ENCODE results near the gene NKAIN2.

Gene NKAIN2

GRCh38 chr6:123803504-123804013, at the start of gene NKAIN2:
NKAIN2 (plus strand) TSS chr6:123803865.
- TF ChIP-seq, protein P1, sequence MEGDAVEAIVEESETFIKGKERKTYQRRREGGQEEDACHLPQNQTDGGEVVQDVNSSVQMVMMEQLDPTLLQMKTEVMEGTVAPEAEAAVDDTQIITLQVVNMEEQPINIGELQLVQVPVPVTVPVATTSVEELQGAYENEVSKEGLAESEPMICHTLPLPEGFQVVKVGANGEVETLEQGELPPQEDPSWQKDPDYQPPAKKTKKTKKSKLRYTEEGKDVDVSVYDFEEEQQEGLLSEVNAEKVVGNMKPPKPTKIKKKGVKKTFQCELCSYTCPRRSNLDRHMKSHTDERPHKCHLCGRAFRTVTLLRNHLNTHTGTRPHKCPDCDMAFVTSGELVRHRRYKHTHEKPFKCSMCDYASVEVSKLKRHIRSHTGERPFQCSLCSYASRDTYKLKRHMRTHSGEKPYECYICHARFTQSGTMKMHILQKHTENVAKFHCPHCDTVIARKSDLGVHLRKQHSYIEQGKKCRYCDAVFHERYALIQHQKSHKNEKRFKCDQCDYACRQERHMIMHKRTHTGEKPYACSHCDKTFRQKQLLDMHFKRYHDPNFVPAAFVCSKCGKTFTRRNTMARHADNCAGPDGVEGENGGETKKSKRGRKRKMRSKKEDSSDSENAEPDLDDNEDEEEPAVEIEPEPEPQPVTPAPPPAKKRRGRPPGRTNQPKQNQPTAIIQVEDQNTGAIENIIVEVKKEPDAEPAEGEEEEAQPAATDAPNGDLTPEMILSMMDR (IDR thresholded peaks at IDR 0.05; ENCODE audit: insufficient read depth, low read depth, low read length, missing control alignments) = no peak
- DNase-seq (ENCODE audit: low read depth) = no peak
- peak within 1 kb of the TSS; percentile 34 for H3K4me3 ChIP-seq (ENCODE audit: low read depth, low read length)

- DNase-seq (ENCODE audit: low read depth) = no peak
- no peak overlapping the region for H3K4me3 ChIP-seq (ENCODE audit: low read depth, low read length)
- TF ChIP-seq, protein P1 (IDR thresholded peaks at IDR 0.05; ENCODE audit: insufficient read depth, low read depth, low read length, missing control alignments) = no peak
These were observed 44.2 kb upstream of the NKAIN2 start for GRCh38 chr6:123759472-123759871.

DNA sequence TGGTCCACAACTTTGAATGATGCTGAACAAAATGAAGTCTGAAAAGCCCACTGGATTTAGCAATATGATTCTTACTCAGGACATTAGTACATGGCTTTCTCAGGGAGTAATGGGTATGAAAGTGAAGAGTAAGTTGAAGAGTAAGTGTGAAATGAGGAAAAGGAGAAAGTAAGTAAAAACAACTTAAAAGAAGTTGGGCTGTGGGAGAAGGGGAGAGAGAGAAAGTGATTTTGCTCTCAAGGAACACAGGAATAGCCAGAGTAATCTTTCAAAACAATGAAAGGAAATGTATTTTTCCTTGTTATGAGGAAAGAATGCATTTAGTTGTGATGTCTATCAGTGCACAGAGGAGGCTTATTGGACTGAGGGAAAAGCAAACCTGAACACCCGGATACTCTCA, 39.8 kb upstream of the NKAIN2 start:
- TF ChIP-seq, protein P1 (IDR thresholded peaks at IDR 0.05; ENCODE audit: insufficient read depth, low read depth, low read length, missing control alignments) = no peak
- no peak overlapping the region for H3K4me3 ChIP-seq (ENCODE audit: low read depth, low read length)
- no peak for DNase-seq (ENCODE audit: low read depth)

DNA sequence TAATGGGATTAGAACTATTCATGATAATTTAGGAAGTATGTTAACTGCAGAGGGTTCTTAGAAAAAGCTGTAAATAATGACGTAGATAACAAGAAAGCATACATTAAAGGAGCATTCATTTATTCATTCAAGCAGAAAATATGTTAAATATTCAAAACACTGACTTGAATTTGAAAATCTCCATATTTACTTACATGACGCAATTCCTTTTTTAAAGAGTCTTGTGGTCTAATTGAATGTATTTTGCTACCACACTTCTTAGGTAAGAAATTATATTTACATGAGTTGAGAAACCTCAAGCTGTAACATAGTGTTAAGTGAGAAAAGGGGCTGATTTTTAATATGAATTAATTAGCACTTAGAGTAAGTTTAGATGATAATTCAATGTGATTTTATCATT, 38.9 kb upstream of the NKAIN2 start:
- H3K4me3 ChIP-seq (ENCODE audit: low read depth, low read length) = no peak overlapping the region
- DNase-seq (ENCODE audit: low read depth) = no peak
- TF ChIP-seq, protein P1 (IDR thresholded peaks at IDR 0.05; ENCODE audit: insufficient read depth, low read depth, low read length, missing control alignments) = no peak

GRCh38 chr6:123768921-123769320, 34.7 kb upstream of the NKAIN2 start:
- no peak overlapping the region for H3K4me3 ChIP-seq (ENCODE audit: low read depth, low read length)
- TF ChIP-seq, protein P1 (IDR thresholded peaks at IDR 0.05; ENCODE audit: insufficient read depth, low read depth, low read length, missing control alignments) = no peak
- no peak for DNase-seq (ENCODE audit: low read depth)

GRCh38 chr6:123769431-123769830, 34.2 kb upstream of the NKAIN2 start:
- no peak overlapping the region for H3K4me3 ChIP-seq (ENCODE audit: low read depth, low read length)
- DNase-seq (ENCODE audit: low read depth) = no peak
- TF ChIP-seq, protein P1 (IDR thresholded peaks at IDR 0.05; ENCODE audit: insufficient read depth, low read depth, low read length, missing control alignments) = no peak

DNA sequence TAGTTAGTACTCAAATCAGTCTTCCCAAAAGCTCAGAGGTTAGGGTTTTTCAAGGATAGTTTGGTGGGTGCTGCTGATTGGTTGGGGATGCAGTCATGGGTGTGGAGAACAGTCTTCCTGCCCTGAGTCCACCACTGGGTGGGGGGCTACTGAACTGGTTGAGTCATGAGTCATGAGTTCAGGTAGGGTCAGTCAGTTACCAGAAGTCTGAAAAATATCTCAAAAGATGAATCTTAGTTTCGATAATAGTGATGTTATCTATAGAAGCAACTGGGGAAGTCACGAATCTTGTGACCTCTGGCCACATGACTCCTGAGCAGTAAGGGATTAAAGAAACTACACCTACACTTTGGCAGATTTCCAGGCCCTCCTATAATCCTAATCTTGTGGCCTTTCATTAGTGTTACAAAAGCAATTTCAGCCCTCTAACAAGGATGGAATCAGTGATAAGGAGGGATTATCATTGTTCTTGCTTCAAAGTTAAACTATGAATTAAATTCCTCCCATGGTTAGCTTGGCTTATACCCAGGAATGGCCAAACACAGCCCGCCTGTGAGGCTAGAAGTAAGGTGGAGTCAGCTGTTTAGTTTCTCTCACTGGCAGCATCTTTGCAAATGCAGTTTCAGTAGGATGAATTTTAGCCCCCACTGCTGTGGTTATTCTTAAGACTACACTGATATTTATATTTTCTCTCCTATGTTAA, 33.3 kb upstream of the NKAIN2 start:
- DNase-seq (ENCODE audit: low read depth) = peak; percentile 35
- no peak overlapping the region for H3K4me3 ChIP-seq (ENCODE audit: low read depth, low read length)
- TF ChIP-seq, protein P1 (IDR thresholded peaks at IDR 0.05; ENCODE audit: insufficient read depth, low read depth, low read length, missing control alignments) = no peak

Measured in GM12865 (cell line).